ENCODE results near the gene ATP8A1. TPM values are rescaled to one million over a fixed set of nuclear protein-coding genes. Genes with fewer than 3 reads are reported as not detected.

ATP8A1 gene
- total and polyA plus RNA-seq, 2 of the 4 experiments (the other 2 are of a cell fraction), result 0.12 to 0.36 TPM

DNA sequence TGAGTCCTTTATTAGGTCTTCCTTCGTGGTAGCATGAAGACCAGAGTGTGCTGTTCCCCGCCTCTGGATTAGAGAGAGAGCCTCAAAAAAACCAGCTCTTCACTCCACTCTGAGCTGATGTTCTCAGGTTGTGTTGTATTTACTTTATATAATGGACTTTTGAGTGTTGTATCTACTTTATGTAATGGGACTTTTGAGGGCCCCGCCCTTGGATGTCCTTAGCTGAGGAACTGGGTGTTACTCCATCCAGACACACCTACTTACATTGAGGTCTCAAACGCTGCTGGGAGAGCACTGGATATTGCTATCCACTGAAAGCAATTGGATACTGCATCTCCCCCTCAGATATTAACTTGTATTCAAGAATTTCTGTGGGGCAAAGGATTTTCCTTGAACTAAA lies 28.2 kb downstream of the ATP8A1 start:
- H3K9me1 ChIP-seq (ENCODE audit: insufficient read depth, low read length), result no peaks in the 10 kb centered on the region
- no peak overlapping the region for H2AFZ ChIP-seq (replicated peaks; ENCODE audit: low read length, poor library complexity)
- no peaks in the 10 kb centered on the region for H3K4me1 ChIP-seq (ENCODE audit: control insufficient read depth, insufficient read depth, low read length)
- no peak overlapping the region for H3K27ac ChIP-seq (ENCODE audit: insufficient read depth, low read length)
- no CpG with 5 or more reads among the region's 4 CpGs for WGBS, 2 experiments (ENCODE audit: extremely low coverage in 2 of 2, insufficient read length in 1 of 2)
- H2BK120ac ChIP-seq (ENCODE audit: low read depth, low read length), result no peak overlapping the region
- dilution Hi-C loops (cut with HindIII; ENCODE audit: low sequenced_read_pairs, unreplicated experiment) (no loop called here), intact Hi-C loops (cut with micrococcal nuclease) (no loop called here), in situ Hi-C loops (cut with MboI; ENCODE audit: low sequenced_read_pairs) (no loop called here)
- no peak overlapping the region for H2AK9ac ChIP-seq (replicated peaks; ENCODE audit: low read depth, low read length, poor library complexity)
- no peak overlapping the region for H3K18ac ChIP-seq (ENCODE audit: low read depth, low read length)
- no peak overlapping the region for H2BK5ac ChIP-seq (ENCODE audit: low read depth, low read length, poor library complexity, severe bottlenecking)
- TF ChIP-seq MAFK (IDR thresholded peaks at IDR 0.05; ENCODE audit: low read depth, low read length), result no peak
- no peak for TF ChIP-seq POLR2A (IDR thresholded peaks at IDR 0.05; ENCODE audit: low read depth, low read length)
- H3K36me3 ChIP-seq (ENCODE audit: control insufficient read depth, insufficient read depth, low read length), result no peaks in the 10 kb centered on the region
- no peak overlapping the region for H3K23ac ChIP-seq (ENCODE audit: low read depth, low read length)
- ChIA-PET POLR2A (ENCODE audit: unreplicated experiment) (no interaction called here), CTCF (no interaction called here)
- no peak overlapping the region for H3K14ac ChIP-seq (replicated peaks; ENCODE audit: low read depth, low read length)
- BruUV-seq (replicated peaks), result no TSS peak
- H3K79me1 ChIP-seq (ENCODE audit: low read depth in 1 of 2, low read length in 2 of 2), result no peaks in the 10 kb centered on the region
- H4K91ac ChIP-seq (ENCODE audit: insufficient read depth, low read depth, low read length), result no peak overlapping the region
- H3K56ac ChIP-seq (ENCODE audit: extremely low read depth, insufficient read depth, low read length), result no peak overlapping the region
- DNase-seq (no peak), ATAC-seq (ENCODE audit: low read depth) (no peak)
- no peak overlapping the region for H2BK15ac ChIP-seq (ENCODE audit: low read depth, low read length)
- H4K20me1 ChIP-seq (ENCODE audit: insufficient read depth, low read length), result no peaks in the 10 kb centered on the region
- no peak overlapping the region for H2BK20ac ChIP-seq (ENCODE audit: low read depth, low read length)
- no peak overlapping the region for H2AK5ac ChIP-seq (ENCODE audit: low read depth, low read length)
- H4K8ac ChIP-seq (ENCODE audit: low read depth in 2 of 2, low read length in 2 of 2), result no peak overlapping the region
- H3K4ac ChIP-seq (ENCODE audit: low read depth, low read length), result no peak overlapping the region
- H4K5ac ChIP-seq (ENCODE audit: low read depth, low read length), result no peak overlapping the region
- H3K4me2 ChIP-seq (ENCODE audit: low read depth, low read length), result no peak overlapping the region
- H3K9me3 ChIP-seq (ENCODE audit: control insufficient read depth, insufficient read depth, low read length), result no peaks in the 10 kb centered on the region
- H3K4me3 ChIP-seq (ENCODE audit: insufficient read depth, low read depth, low read length), result no peak overlapping the region
- H3K27me3 ChIP-seq (ENCODE audit: control insufficient read depth, insufficient read depth, low read length), result no peaks in the 10 kb centered on the region
- no peak overlapping the region for H3K9ac ChIP-seq (ENCODE audit: low read depth, low read length)

Measured in IMR-90 (cell line).